ENCODE results near the gene AUTS2.

The AUTS2 gene
- long read RNA-seq, partial matches to known transcripts = 0 of 7 reads
- long read RNA-seq, other reads (novel, unspliced or antisense) = 7 of 7 reads

GRCh38 chr7:69598081-69598486, at the start of gene AUTS2:
TSS of gene AUTS2 (plus strand) at chr7:69598475. CDS start at chr7:69599654, 1,179 bp downstream.
- peak; percentile 15 to 46 for DNase-seq (ENCODE audit: low read depth in 1 of 2, low spot score in 1 of 2)
- H3K27ac ChIP-seq (replicated peaks) = peak within 1 kb of the TSS; percentile 32; the same call in 1 of the 2 replicates
- peaks cover 46% of the 10 kb centered on the region for H3K27me3 ChIP-seq (ENCODE audit: insufficient read depth, poor library complexity, severe bottlenecking)
- peak within 1 kb of the TSS; percentile 41 for H3K4me3 ChIP-seq (replicated peaks; ENCODE audit: insufficient read depth, low read length)
- TF ChIP-seq SPI1 (IDR thresholded peaks at IDR 0.05; ENCODE audit: borderline replicate concordance, low read depth) = no peak
- TF ChIP-seq POLR2AphosphoS5 (IDR thresholded peaks at IDR 0.05; ENCODE audit: low read depth) = no peak
- TF ChIP-seq CTCF (IDR thresholded peaks at IDR 0.05; ENCODE audit: insufficient read depth, low read length) = no peak
- no peak for TF ChIP-seq GABPA (IDR thresholded peaks at IDR 0.05; ENCODE audit: low read depth)
- no peak for TF ChIP-seq REST (IDR thresholded peaks at IDR 0.05; ENCODE audit: insufficient replicate concordance, low read depth)

- no peaks in the 10 kb centered on the region for H3K27me3 ChIP-seq (ENCODE audit: insufficient read depth, poor library complexity, severe bottlenecking)
- H3K4me3 ChIP-seq (replicated peaks; ENCODE audit: insufficient read depth, low read length) = no peak overlapping the region
- H3K27ac ChIP-seq (replicated peaks) = no peak overlapping the region
- TF ChIP-seq SPI1 (IDR thresholded peaks at IDR 0.05; ENCODE audit: borderline replicate concordance, low read depth) = no peak
- no peak for DNase-seq (ENCODE audit: low read depth in 1 of 2, low spot score in 1 of 2)
Observed at GRCh38 chr7:69550991-69551390, 47.3 kb upstream of the AUTS2 start.

GRCh38 chr7:69553190-69553589, 45.1 kb upstream of the AUTS2 start:
- H3K4me3 ChIP-seq (replicated peaks; ENCODE audit: insufficient read depth, low read length) = no peak overlapping the region
- no peaks in the 10 kb centered on the region for H3K27me3 ChIP-seq (ENCODE audit: insufficient read depth, poor library complexity, severe bottlenecking)
- TF ChIP-seq REST (IDR thresholded peaks at IDR 0.05; ENCODE audit: insufficient replicate concordance, low read depth) = no peak
- TF ChIP-seq GABPA (IDR thresholded peaks at IDR 0.05; ENCODE audit: low read depth) = no peak
- TF ChIP-seq POLR2AphosphoS5 (IDR thresholded peaks at IDR 0.05; ENCODE audit: low read depth) = no peak
- TF ChIP-seq CTCF (IDR thresholded peaks at IDR 0.05; ENCODE audit: insufficient read depth, low read length) = no peak
- DNase-seq (ENCODE audit: low read depth in 1 of 2, low spot score in 1 of 2) = no peak
- H3K27ac ChIP-seq (replicated peaks) = no peak overlapping the region

GRCh38 chr7:69561266-69561960, 36.9 kb upstream of the AUTS2 start:
- Histone ChIP-seq H3K27me3 (ENCODE audit: insufficient read depth, poor library complexity, severe bottlenecking) (no peaks in the 10 kb centered on the region), H3K4me3 (replicated peaks; ENCODE audit: insufficient read depth, low read length) (no peak overlapping the region), H3K27ac (replicated peaks) (no peak overlapping the region)
- TF ChIP-seq SPI1 (IDR thresholded peaks at IDR 0.05; ENCODE audit: borderline replicate concordance, low read depth) (no peak), CTCF (IDR thresholded peaks at IDR 0.05; ENCODE audit: insufficient read depth, low read length) (no peak), REST (IDR thresholded peaks at IDR 0.05; ENCODE audit: insufficient replicate concordance, low read depth) (no peak), GABPA (IDR thresholded peaks at IDR 0.05; ENCODE audit: low read depth) (no peak), POLR2AphosphoS5 (IDR thresholded peaks at IDR 0.05; ENCODE audit: low read depth) (no peak)
- no peak for DNase-seq (ENCODE audit: low read depth in 1 of 2, low spot score in 1 of 2)

All from HL-60 (cell line).